Measurements from ENCODE around the gene DAAM1. TPM values are rescaled to one million over a fixed set of nuclear protein-coding genes. Genes with fewer than 3 reads are reported as not detected.

DAAM1 gene
- total and polyA plus RNA-seq, 12 donors: 22.8 to 102 (median 75.2) TPM

- Histone ChIP-seq H3K4me1 (peaks cover 4 to 21% (median 10%) of the 10 kb centered on the region in 9 donors), H3K4me3 (no peak overlapping the region), H3K27me3 (no peaks in the 10 kb centered on the region), H3K9me3 (no peaks in the 10 kb centered on the region), H3K27ac (no peak overlapping the region), H3K36me3 (no peaks in the 10 kb centered on the region)
- TF ChIP-seq CTCF (IDR thresholded peaks at IDR 0.05): no peak
- intact Hi-C loops (cut with DNase I): loop anchor here in 7 of 10 donors (5.0 to 10.0 kb wide), 9 partner anchors 51 to 257 kb away; no protein-coding TSS in a partner anchor
- no peak for DNase-seq
- WGBS, 2 donors: 90 to 91% methylated on average over 2 of the region's 2 CpGs
- ATAC-seq: no peak
Measured at GRCh38 chr14:59185676-59186075, 2.8 kb upstream of the DAAM1 start.

GRCh38 chr14:59186306-59186705 is 2.2 kb upstream of the DAAM1 start:
- ATAC-seq (no peak), DNase-seq (no peak)
- no peak overlapping the region for H3K27ac ChIP-seq
- no peaks in the 10 kb centered on the region for H3K36me3 ChIP-seq
- H3K27me3 ChIP-seq: no peaks in the 10 kb centered on the region
- intact Hi-C loops (cut with DNase I): loop anchor here in 7 of 10 donors (5.0 to 10.0 kb wide), 9 partner anchors 52 to 256 kb away; no protein-coding TSS in a partner anchor
- TF ChIP-seq CTCF (IDR thresholded peaks at IDR 0.05): no peak
- H3K9me3 ChIP-seq: no peaks in the 10 kb centered on the region
- peaks cover 4 to 27% (median 17%) of the 10 kb centered on the region in 9 donors for H3K4me1 ChIP-seq
- no peak overlapping the region for H3K4me3 ChIP-seq

GRCh38 chr14:59187118-59187517 is 1.3 kb upstream of the DAAM1 start:
- Histone ChIP-seq H3K4me1 (peaks cover 4 to 33% (median 23%) of the 10 kb centered on the region in 9 donors), H3K36me3 (no peaks in the 10 kb centered on the region), H3K9me3 (no peaks in the 10 kb centered on the region), H3K27ac (peak overlapping the region in 4 of 10 donors; percentile 88 to 96 (median 94)), H3K4me3 (peak overlapping the region in 6 of 10 donors; percentile 82 to 97 (median 86)), H3K27me3 (no peaks in the 10 kb centered on the region)
- DNase-seq: no peak
- WGBS, 2 donors: 54 to 55% methylated on average over 4 of the region's 4 CpGs
- TF ChIP-seq CTCF (IDR thresholded peaks at IDR 0.05): no peak
- intact Hi-C loops (cut with DNase I): loop anchor here in 7 of 10 donors (5.0 to 10.0 kb wide), 9 partner anchors 52 to 255 kb away; no protein-coding TSS in a partner anchor
- ATAC-seq: no peak

DNA sequence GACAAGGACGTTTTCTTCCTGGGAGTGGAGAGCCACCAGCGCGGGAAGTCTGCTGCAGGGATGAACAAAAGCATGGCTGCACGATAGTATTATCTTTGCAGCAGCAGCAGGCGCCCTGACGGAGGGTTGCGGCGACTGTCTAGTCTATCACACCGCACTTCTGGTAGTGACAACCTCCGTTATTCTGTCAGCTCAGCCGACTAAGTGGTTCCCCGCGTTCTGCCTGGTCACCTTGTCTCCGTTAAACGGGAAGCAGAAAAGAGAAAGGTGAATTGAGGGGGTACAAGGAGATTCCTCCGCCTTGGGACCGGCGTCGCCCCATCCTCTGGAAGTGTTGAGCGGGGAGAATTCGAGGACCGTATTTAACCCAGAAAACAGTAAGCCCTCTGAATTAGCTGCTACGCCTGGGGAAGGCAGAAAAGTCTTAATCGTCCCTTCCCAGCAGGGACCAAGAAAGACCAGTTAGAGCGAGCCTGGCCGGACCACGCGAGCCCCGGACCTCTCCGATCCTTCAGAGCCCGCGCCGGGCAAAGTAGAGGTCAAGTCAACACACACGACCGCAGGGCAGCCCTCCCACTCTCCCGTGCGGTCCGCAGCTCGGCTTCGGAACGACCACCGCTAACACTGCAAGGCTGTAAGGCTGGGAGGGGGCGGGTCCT is 536 bp upstream of the DAAM1 start:
- no peaks in the 10 kb centered on the region for H3K36me3 ChIP-seq
- TF ChIP-seq CTCF (IDR thresholded peaks at IDR 0.05): no peak
- peaks cover 10 to 39% (median 31%) of the 10 kb centered on the region in 9 donors for H3K4me1 ChIP-seq
- peak overlapping the region; percentile 54 to 97 (median 84) for H3K4me3 ChIP-seq
- peak overlapping the region; percentile 59 to 96 (median 90) for H3K27ac ChIP-seq
- no peaks in the 10 kb centered on the region for H3K9me3 ChIP-seq
- no peaks in the 10 kb centered on the region for H3K27me3 ChIP-seq
- 0% methylated on average over 43 of the region's 43 CpGs for WGBS, 2 donors
- intact Hi-C loops (cut with DNase I): loop anchor here in 7 of 10 donors (2.0 to 10.0 kb wide), 13 partner anchors 53 to 254 kb away; no protein-coding TSS in a partner anchor
- ATAC-seq (peak; percentile 3 to 29 (median 8)), DNase-seq (peak; percentile 25 to 43)
